RCC 7860 (cell line): ENCODE data around the gene NPR3.

Experiments
- DNase-seq: peaks from one replicate; pipeline ENCODE4 v3.0.0-alpha.2; 2015; ENCODE audit warnings: low spot score
- FAIRE-seq: peaks from 2 replicates; lab custom pipeline; 2012; peaks lifted over from hg19 to GRCh38; lab: Jason Lieb, UNC

NPR3 gene

GRCh38 chr5:32711681-32712480 is 760 bp downstream of the NPR3 start:
- FAIRE-seq: no peak
- no peak for DNase-seq

- FAIRE-seq (no peak), DNase-seq (no peak)
These were observed 1.6 kb downstream of the NPR3 start for GRCh38 chr5:32712481-32713360.

- FAIRE-seq (no peak), DNase-seq (no peak)
These were observed 2.2 kb downstream of the NPR3 start for GRCh38 chr5:32713361-32713769.

DNA sequence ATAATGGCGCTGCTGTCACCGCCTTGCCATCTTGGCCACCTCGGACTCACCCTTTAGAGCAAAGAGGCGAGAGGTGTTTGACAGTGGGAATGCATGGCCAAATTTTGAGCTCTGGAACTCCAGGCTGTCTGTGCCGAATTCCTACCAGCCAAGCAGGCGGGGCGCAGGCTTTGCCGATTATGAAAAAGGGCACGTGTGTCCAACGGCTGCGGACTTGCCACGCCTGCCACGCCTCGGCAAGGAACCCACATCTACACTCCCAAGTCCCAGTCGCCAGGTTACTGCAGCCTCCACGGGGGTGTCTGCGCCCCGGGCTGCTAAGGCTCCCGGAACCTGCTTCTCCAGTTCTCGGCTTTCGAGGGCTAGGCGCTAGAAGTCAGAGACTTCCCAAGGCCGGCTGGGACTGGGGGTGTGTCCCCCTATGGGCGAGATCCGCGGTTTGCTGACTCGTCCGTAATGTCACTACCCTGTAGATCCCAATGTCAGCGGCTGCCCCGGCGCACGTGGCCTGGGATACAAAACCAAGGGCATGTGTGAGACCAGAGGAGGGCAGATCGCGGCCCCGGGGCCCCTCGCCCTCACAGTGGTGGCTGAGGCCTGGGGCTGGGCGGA is 2.8 kb downstream of the NPR3 start:
- no peak for FAIRE-seq
- no peak for DNase-seq

GRCh38 chr5:32714836-32715235 is 3.7 kb downstream of the NPR3 start:
- FAIRE-seq: no peak
- DNase-seq: no peak

DNA sequence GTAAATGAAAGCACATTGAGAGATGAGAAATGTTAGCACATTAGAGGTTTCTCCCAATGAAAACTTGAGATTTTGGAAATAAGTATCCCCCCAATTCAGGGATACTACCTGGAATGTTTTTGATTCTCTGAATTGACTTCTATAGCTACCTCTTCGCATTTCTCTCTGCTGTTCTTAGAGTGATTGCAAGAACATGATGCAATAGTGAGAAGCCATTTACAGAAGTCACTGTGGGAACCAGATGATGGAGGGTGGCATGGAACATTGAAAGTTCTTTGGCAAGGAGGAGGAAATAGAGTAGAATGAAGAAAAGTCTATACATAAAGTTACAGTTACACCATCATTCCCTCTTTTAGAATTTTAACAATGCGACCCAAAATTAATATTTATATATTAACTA is 9.2 kb downstream of the NPR3 start:
- FAIRE-seq: no peak
- DNase-seq: no peak

DNA sequence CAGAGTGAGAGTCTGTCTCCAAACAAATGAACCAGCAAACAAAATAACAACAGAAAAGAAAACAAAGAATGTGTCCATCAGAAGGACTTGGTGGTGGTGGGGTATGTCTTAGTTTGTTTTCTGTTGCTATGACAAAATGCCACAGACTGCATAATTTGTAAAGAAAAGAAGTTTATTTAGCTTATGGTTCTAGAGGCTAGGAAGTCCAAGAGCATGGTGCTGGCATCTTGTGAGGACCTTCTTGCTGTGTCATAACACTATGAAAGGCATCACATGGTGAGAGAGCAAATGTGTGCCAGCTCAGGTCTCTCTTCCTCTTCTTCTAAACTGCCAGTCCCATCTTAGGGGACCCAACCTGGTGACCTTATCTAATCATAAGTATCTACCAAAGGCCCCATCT is 10.5 kb downstream of the NPR3 start:
- FAIRE-seq (no peak), DNase-seq (no peak)

- FAIRE-seq (no peak), DNase-seq (no peak)
These were observed 11.8 kb downstream of the NPR3 start for GRCh38 chr5:32722957-32723356.

DNA sequence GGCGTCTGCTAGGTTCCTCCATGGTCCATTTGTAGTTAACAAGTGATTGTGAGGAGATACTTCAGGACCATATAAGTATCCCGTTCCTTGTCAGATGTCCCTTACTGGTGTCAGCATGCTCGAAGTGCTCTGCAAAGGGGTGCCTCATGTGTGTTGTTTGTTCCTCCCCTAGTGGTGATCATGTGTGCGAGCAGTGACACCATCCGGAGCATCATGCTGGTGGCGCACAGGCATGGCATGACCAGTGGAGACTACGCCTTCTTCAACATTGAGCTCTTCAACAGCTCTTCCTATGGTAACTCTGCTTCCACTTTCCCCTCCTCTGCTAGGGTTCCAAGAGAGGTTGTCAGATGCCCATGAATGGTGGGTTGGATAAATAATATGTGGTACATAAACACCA is 13.4 kb downstream of the NPR3 start:
- FAIRE-seq (no peak), DNase-seq (no peak)

GRCh38 chr5:32726086-32726557 is 15.0 kb downstream of the NPR3 start:
- FAIRE-seq (no peak), DNase-seq (no peak)

DNA sequence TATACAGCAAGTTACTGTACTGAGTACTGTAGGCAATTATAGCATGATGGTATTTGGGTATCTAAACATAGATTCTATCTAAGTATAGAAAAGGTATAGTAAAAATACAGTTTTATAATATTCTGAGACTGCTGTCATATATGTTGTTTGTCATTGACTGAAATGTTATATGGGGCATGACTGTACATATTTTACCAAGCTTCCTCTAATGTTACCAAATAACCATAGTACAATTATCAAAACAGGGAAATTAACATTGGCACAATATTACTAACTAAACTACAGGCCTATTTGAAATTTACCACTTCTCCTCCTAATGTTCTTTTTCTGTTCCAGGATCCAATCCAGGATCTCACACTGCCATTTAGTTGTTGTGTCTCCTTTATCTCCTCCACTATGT is 18.5 kb downstream of the NPR3 start:
- DNase-seq (no peak), FAIRE-seq (no peak)

DNA sequence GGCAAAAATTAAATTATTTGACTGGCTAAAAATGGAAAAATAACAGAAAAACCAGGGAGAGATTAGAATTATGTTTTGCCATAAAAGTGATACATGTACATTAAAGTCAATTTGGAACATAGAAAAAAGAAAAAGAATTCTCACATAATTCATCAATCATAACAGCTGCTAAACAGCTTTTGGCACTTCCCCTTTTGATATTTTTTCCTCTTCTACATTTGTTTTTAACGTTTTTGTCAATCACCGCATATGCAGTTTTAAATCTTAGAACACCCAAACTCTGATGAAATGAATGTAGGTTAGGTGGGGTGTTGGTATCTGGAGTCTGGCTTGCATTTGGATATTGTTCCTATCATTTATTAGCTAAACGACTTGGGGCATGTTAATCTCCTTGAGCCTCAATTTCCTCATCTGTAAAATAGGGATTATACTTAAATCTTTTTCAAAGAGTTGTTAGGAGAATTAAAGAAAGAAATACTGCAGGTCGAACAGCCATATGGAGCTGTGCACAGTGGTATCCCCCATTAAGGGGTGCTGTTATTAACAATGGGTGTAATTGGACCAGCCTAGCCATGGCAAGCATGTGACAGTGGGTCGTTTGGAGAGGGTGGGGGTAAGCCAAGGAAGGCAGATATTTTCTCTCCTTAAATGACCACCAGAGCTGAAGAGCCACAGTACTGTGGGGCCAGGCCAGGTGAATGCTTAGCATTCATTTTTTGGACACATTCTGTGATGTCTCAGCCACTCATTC is 22.6 kb downstream of the NPR3 start:
- FAIRE-seq (no peak), DNase-seq (no peak)

GRCh38 chr5:32734827-32735378 is 23.8 kb downstream of the NPR3 start:
- DNase-seq (no peak), FAIRE-seq (no peak)

DNA sequence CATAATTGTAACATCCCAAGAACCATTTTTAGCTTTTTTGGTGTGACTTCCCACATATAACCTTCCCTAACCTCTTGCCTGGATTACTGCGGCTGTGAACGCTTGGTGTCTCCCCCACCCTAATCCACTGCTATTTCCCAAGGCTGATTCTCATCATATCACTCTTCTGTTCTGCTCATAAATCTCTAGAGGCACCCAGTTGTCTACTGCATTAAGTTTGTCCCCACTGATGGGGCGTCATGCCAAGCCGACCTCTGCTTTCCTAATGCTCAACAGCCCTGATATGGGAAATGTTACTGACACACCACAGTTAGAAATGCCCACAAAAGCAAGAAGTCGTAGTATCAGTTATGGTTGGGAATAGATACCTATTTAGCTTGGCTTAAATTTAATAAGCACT is 24.4 kb downstream of the NPR3 start:
- FAIRE-seq: no peak
- no peak for DNase-seq

GRCh38 chr5:32736842-32737241 is 25.7 kb downstream of the NPR3 start:
- DNase-seq (no peak), FAIRE-seq (no peak)

DNA sequence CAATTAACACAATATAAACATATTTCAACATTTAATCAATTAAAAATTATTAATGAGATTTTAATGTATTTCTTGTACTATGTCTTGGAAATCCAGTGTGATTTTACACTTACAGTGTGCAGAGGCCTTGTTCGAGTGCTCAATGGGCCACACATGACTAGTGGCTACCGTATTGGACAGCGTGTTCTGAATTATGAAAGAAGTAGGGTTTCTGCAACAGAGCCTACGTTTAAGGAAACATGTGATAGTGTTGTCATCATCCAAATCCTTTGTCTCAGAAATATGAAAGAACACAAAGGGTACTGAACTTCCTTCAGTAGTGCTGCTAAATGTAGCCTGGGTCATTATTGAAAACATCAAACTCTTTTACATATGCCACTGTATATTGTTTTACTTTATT is 29.5 kb downstream of the NPR3 start:
- FAIRE-seq: no peak
- DNase-seq: no peak

DNA sequence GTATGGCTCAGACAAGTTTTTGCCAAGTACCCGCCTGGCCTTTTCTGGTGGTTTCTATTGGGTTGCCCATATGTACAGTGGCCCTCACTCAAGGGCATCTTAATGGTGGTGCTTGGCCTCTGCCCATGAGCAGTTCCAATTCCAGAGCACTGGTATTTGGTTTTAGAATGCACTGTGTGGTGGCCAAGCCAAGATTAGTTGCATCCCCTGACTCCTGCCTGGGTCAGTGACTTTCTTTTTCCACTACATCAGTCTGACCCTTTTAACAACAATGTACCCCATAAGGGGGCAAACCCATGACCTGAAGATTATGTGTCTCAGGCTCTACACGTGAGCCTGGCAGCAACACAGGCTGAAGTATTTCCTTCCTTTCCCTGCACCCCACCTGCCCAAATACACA is 34.2 kb downstream of the NPR3 start:
- DNase-seq (no peak), FAIRE-seq (no peak)

- no peak for FAIRE-seq
These were observed 41.3 kb downstream of the NPR3 start for GRCh38 chr5:32752411-32752810.

GRCh38 chr5:32753051-32753450 is 41.9 kb downstream of the NPR3 start:
- FAIRE-seq: no peak
- no peak for DNase-seq

More at GRCh38 chr5:32752411-32752810, 41.3 kb downstream of the NPR3 start:
- no peak for DNase-seq

GRCh38 chr5:32753765-32754164 is 42.6 kb downstream of the NPR3 start:
- DNase-seq (no peak), FAIRE-seq (no peak)

DNA sequence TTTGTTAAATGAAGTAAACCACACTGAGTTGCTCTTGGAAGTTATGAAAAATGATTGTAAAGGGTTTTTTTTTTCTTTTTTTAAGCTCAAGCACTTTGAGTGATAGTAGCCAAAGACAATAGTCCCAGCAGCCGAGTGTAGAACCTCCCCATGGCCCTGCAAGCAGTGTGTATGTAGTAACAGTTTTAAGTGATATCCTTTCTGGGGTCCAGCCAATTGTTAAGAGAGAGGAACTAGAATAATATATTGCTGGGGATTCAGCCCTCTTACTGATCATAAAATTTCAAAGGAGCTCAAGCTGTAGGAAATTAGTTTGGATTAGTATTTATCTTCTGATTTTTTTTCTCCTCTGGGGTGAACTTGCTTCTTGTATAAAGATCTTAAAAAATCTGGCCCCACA is 43.2 kb downstream of the NPR3 start:
- no peak for FAIRE-seq
- no peak for DNase-seq
